ENCODE results near the gene DCP2.

Gene DCP2

DNA sequence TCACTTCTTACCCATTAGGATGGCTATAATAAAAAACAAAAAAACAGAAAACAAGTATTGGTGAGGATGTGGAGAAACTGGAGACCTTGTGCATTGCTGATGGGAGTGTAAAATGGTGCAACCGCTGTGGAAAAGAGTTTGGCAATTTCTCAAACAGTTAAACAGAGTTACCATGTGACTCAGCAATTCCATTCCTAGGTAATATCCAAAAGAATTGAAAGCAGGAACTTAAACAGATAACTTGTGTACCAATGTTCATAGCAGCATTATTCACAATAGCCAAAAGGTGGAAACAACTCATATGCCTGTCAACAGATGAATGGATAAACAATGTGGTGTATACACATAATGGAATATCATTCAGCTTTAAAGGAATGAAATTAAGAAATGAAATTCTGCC, 28.9 kb downstream of the DCP2 start:
- no peak overlapping the region for H3K4me3 ChIP-seq (replicated peaks; ENCODE audit: low read depth, low read length)
- DNase-seq (ENCODE audit: extremely low read depth, low read depth) = no peak
- TF ChIP-seq, protein P1, sequence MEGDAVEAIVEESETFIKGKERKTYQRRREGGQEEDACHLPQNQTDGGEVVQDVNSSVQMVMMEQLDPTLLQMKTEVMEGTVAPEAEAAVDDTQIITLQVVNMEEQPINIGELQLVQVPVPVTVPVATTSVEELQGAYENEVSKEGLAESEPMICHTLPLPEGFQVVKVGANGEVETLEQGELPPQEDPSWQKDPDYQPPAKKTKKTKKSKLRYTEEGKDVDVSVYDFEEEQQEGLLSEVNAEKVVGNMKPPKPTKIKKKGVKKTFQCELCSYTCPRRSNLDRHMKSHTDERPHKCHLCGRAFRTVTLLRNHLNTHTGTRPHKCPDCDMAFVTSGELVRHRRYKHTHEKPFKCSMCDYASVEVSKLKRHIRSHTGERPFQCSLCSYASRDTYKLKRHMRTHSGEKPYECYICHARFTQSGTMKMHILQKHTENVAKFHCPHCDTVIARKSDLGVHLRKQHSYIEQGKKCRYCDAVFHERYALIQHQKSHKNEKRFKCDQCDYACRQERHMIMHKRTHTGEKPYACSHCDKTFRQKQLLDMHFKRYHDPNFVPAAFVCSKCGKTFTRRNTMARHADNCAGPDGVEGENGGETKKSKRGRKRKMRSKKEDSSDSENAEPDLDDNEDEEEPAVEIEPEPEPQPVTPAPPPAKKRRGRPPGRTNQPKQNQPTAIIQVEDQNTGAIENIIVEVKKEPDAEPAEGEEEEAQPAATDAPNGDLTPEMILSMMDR (IDR thresholded peaks at IDR 0.05; ENCODE audit: low read depth, low read length, missing control alignments) = no peak

DNA sequence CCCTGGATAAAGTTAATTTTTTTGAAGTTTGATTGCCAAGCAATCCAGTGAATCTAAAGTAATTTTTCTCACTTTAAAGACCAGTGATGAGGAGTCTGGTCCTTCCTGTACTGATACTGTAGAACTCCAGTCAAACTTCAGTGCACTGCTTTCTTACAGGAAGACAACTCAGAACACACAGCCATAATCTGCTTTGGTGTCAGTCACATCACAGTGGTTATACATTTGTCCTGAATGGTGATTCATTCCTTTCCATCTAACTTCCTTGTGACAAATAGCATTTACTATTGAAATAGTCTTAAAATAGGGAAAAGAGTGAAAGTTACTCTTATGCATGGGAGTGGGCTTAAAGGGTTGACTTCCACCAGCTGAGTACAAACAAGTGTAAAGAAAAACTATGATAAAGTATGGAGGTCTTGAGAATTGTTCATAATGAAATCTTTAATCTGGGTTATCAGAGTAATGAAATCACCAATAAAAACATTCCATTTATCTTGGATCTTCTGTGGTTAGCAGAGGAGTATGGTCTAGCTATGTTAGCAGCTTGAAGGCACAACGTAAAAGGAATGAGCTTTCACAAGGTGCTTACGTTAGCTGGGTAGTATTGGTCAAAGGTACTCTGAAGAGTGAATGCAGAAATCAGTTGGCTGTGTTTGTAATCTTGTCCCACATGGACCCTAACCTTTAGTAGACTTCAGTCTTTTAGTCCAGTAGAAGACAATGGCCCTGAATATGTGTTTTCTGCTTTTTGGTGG, 41.5 kb downstream of the DCP2 start:
- DNase-seq (ENCODE audit: extremely low read depth, low read depth) = no peak
- TF ChIP-seq, protein P1 (IDR thresholded peaks at IDR 0.05; ENCODE audit: low read depth, low read length, missing control alignments) = no peak
- no peak overlapping the region for H3K4me3 ChIP-seq (replicated peaks; ENCODE audit: low read depth, low read length)

DNA sequence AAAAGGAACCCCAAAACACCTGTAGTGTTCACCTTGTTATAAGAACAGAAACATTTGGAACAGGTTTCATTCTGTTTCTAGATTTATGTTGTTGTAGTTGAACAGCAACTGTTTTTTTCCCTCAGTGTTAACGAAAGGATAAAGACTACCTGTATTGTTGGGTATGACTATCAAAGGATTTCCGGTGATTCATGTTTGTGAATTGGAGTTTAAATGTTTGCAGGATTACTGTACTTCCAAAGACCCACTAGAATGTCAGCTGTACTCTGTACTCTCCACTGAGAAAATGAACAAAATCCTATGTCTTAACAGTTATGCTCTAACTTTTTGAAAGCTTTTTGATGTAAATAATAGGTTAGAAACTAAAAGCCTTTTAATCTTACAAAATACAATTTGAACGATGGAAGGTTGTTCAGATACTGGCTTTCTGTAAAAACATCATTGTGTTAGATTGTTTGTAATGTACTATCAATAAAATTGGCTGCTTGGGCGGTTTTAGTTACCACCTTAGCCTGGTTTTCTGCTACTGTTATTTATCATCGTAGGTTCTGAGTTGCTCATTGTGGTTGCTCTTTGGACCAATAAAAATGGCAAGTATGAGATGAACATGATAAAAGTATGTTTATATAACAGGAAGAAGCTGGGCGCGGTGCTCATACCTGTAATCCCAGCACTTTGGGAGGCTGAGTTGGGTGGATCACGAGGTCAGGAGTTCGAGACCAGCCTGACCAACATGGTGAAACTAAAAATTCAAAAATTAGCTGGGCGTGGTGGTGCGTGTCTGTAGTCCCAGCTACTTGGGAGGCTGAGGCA, 44.1 kb downstream of the DCP2 start:
- no peak overlapping the region for H3K4me3 ChIP-seq (replicated peaks; ENCODE audit: low read depth, low read length)
- TF ChIP-seq, protein P1 (IDR thresholded peaks at IDR 0.05; ENCODE audit: low read depth, low read length, missing control alignments) = no peak
- no peak for DNase-seq (ENCODE audit: extremely low read depth, low read depth)

DNA sequence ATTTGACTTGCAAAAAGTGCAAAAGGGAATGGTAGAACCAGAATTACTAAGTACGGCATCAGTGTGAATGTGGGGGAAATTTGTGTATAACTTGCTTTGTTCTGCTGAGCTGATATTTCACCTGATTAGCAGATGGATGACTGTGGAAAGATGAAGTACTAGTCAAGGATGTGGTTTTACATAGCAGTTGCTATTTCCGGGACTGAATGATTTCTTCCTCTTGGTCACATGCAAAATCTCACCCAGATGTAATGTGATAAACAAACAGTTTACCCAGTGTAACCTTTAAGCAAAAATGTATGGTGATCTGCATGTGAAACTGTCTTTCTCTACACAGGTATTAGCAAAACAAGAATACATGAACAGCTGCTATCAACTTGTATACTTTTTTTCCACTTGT, 46.1 kb downstream of the DCP2 start:
- TF ChIP-seq, protein P1 (IDR thresholded peaks at IDR 0.05; ENCODE audit: low read depth, low read length, missing control alignments) = no peak
- H3K4me3 ChIP-seq (replicated peaks; ENCODE audit: low read depth, low read length) = no peak overlapping the region
- DNase-seq (ENCODE audit: extremely low read depth, low read depth) = no peak

DNA sequence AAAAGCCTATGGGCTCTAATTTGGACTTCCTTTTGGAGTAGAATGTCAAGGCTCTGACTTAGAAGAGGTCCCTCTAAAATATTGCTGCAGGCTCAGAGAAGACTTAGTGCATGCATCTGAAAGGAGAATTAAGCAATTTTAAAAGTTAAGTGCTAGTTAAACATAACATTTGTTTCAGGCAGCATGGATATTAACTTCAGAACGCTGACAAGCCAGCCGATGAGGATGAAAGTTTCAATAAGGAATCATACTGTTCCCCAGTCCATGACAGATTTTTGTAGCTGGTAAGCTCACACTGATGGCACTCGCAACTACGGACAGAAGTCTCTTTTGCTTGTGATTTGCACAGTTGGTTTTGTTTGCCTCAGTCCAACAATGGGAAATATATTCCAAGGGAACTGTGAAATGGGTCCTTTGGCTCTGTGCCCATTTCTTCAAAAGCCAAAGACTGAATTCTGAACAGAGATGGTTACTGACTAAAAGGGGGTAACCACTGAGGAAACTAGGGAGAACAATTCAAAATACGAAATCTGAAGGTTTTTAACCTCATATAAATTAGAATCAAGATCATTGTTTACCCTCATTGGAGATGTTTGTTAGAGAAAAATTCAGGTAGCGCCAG, 47.6 kb downstream of the DCP2 start:
- H3K4me3 ChIP-seq (replicated peaks; ENCODE audit: low read depth, low read length) = no peak overlapping the region
- DNase-seq (ENCODE audit: extremely low read depth, low read depth) = no peak
- TF ChIP-seq, protein P1 (IDR thresholded peaks at IDR 0.05; ENCODE audit: low read depth, low read length, missing control alignments) = no peak

DNA sequence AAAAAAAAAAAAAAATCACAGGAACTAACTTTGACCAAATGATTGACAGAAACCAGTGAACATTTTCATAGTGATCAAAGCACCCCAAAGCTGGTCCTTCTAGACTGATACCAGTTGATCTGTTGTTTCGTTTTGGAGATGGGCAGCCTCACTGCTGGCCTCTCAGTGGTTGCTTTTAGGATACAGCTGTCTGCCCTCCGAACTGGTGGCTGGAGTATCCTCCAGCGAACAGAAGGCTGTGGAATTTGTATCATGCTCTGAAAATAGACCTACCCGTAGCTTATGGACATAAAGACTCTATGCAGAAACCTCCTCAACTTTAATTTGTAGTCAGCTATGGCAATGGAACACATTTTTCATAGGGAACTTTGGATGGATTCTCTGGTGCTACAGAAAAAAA, 49.0 kb downstream of the DCP2 start:
- H3K4me3 ChIP-seq (replicated peaks; ENCODE audit: low read depth, low read length) = no peak overlapping the region
- DNase-seq (ENCODE audit: extremely low read depth, low read depth) = no peak
- TF ChIP-seq, protein P1 (IDR thresholded peaks at IDR 0.05; ENCODE audit: low read depth, low read length, missing control alignments) = no peak

Measured in HFF-Myc (cell line).